K562 (cell line): Measurements from ENCODE around the gene LPCAT3. TPM values are rescaled to one million over a fixed set of nuclear protein-coding genes. Genes with fewer than 3 reads are reported as not detected.

Experiments
- ASH1L ChIP-seq: fragments of 450-650 bp; IDR thresholded peaks from 2 replicates; pipeline ENCODE4 v1.6.1; 2018; ENCODE audit warnings: borderline replicate concordance, mild to moderate bottlenecking, low read depth; ENCODE audit not compliant: partially characterized antibody
- CUX1 ChIP-seq: fragments of 200-800 bp; sonication (Bioruptor generic); IDR thresholded peaks from 2 replicates; pipeline ENCODE4 v1.6.1; 2016; ENCODE audit warnings: missing genetic modification characterization, missing compliant biosample characterization
- FOS ChIP-seq: IDR thresholded peaks from 3 replicates; pipeline ENCODE4 v1.6.1; 2011; ENCODE audit not compliant: insufficient read length; ENCODE audit errors: extremely low read depth
- JUNB ChIP-seq: fragments of 450-650 bp; formaldehyde crosslinking; conservative IDR thresholded peaks from 2 replicates; pipeline ENCODE4 v1.4.0; 2020; ENCODE audit warnings: mild to moderate bottlenecking
- KDM1A ChIP-seq, 2 experiments: fragments of 450-650 bp; IDR thresholded peaks; 2 replicates each; pipeline ENCODE4 v1.6.1; 2016; ENCODE audit warnings: mild to moderate bottlenecking in 2 of 2
- NFYB ChIP-seq: IDR thresholded peaks from 2 replicates; pipeline ENCODE4 v1.6.1; 2011; ENCODE audit warnings: mild to moderate bottlenecking, moderate library complexity; ENCODE audit not compliant: insufficient read length; ENCODE audit errors: extremely low read depth
- NR3C1 ChIP-seq: sonication (generic); formaldehyde crosslinking; IDR thresholded peaks from 2 replicates; pipeline ENCODE4 v1.8.1; 2022; ENCODE audit warnings: missing genetic modification reagents
- PHTF2 ChIP-seq: fragments of 250-450 bp; sonication (Bioruptor Pico); IDR thresholded peaks from 2 replicates; pipeline ENCODE4 v1.5.0; 2021; ENCODE audit warnings: mild to moderate bottlenecking
- POLR3G ChIP-seq: IDR thresholded peaks from 2 replicates; pipeline ENCODE4 v1.6.1; 2011; ENCODE audit not compliant: insufficient read length, insufficient replicate concordance; ENCODE audit errors: extremely low read depth
- PPARD ChIP-seq: fragments of 250-450 bp; sonication (Bioruptor Pico); IDR thresholded peaks from 2 replicates; pipeline ENCODE4 v1.8.0; 2022; ENCODE audit warnings: inconsistent platforms, mild to moderate bottlenecking, moderate library complexity
- RNF2 ChIP-seq: sonication (generic); IDR thresholded peaks from 2 replicates; pipeline ENCODE4 v1.6.1; 2016
- RNF219 ChIP-seq: fragments of 250-450 bp; sonication (Bioruptor Pico); IDR thresholded peaks from 2 replicates; pipeline ENCODE4 v1.5.0; 2022; ENCODE audit warnings: mild to moderate bottlenecking
- SIN3B ChIP-seq: fragments of 450-650 bp; IDR thresholded peaks from 2 replicates; pipeline ENCODE4 v1.6.1; 2017; ENCODE audit warnings: low read depth, mild to moderate bottlenecking, moderate library complexity
- SIX5 ChIP-seq, 2 experiments: IDR thresholded peaks; 2 replicates each; pipeline ENCODE4 v1.6.1; 2011; ENCODE audit warnings: low read length in 2 of 2, borderline replicate concordance in 1 of 2, low read depth in 1 of 2, mild to moderate bottlenecking in 1 of 2, moderate library complexity in 1 of 2; ENCODE audit not compliant: insufficient read depth in 1 of 2
- SMARCA4 ChIP-seq: fragments of 450-650 bp; IDR thresholded peaks from 2 replicates; pipeline ENCODE4 v1.6.1; 2016
- U2AF2 ChIP-seq: fragments of 200-400 bp; formaldehyde crosslinking; optimal IDR thresholded peaks from 2 replicates; pipeline ENCODE3; 2017; ENCODE audit warnings: low read depth, mild to moderate bottlenecking, low read length
- XRCC4 ChIP-seq: IDR thresholded peaks from one replicate; pipeline ENCODE4 v1.6.1; 2011; ENCODE audit not compliant: insufficient read depth, insufficient read length; ENCODE audit errors: extremely low read depth
- ZBTB9 ChIP-seq: fragments of 450-650 bp; formaldehyde crosslinking; IDR thresholded peaks from 2 replicates; pipeline ENCODE4 v1.4.0; 2020; ENCODE audit warnings: mild to moderate bottlenecking, moderate library complexity
- ZNF551 ChIP-seq: fragments of 250-450 bp; sonication (Bioruptor Pico); IDR thresholded peaks from 2 replicates; pipeline ENCODE4 v1.5.0; 2021; ENCODE audit warnings: mild to moderate bottlenecking, moderate library complexity
- ZNF561 ChIP-seq: fragments of 450-650 bp; formaldehyde crosslinking; conservative IDR thresholded peaks from 2 replicates; pipeline ENCODE4 v1.4.0; 2020; ENCODE audit warnings: mild to moderate bottlenecking, moderate library complexity
- ZNF79 ChIP-seq: fragments of 250-450 bp; sonication (Bioruptor Pico); IDR thresholded peaks from 2 replicates; pipeline ENCODE4 v1.4.0; 2020; ENCODE audit warnings: low read depth, mild to moderate bottlenecking, moderate library complexity
- polyA plus RNA-seq, 8 experiments: library from polyadenylated mRNA; depleted of rRNA in 4 of 8; stranded (reverse) in 5 of 8; unstranded in 3 of 8; fragments of >200 nt; fragmentation: Nextera tagmentation in 2 of 8; fragmentation: Illumina TruSeq in 1 of 8; extraction: Ambion mirVana in 2 of 8; extraction: Trizol in 1 of 8; gene quantifications; 2 replicates each; pipeline versions ENCODE4 v1.2.1 to v1.2.3, GENCODE V29; 2011 to 2014; ENCODE audit warnings: inconsistent platforms in 1 of 8, missing spikeins in 1 of 8
- total RNA-seq, 7 experiments: library from RNA; depleted of rRNA in 6 of 7; stranded (reverse); fragments of >200 nt in 6 of 7; fragmentation: Illumina TruSeq in 2 of 7; extraction: Trizol in 2 of 7; gene quantifications; 2 replicates each; pipeline versions ENCODE4 v1.2.1 to v1.2.3, GENCODE V29; 2011 to 2021; ENCODE audit warnings: low replicate concordance in 1 of 7

Gene LPCAT3
- total and polyA plus RNA-seq, 9 of the 15 experiments (the other 6 are each of a cell fraction or from before 2014, with no cell fraction given): 4.9 to 52.5 (median 25.3) TPM

GRCh38 chr12:7058163-7058845 lies 40.0 kb upstream of the LPCAT3 start (continued):
- TF ChIP-seq SIN3B: no peak
- no peak for TF ChIP-seq NFYB
- TF ChIP-seq CUX1 (CRISPR knock-in tag): 0 out of 2 replicates have a peak, but pooled peaks have one; percentile 48
- no peak for TF ChIP-seq JUNB (CRISPR knock-in tag)
- no peak for TF ChIP-seq SMARCA4
- no peak for TF ChIP-seq ZNF551
- peak; percentile 85 for TF ChIP-seq ZNF79 (CRISPR knock-in tag)
- peak; percentile 60; the same call in 1 of the 2 replicates for TF ChIP-seq PHTF2 (CRISPR knock-in tag)
- no peak for TF ChIP-seq RNF2
- TF ChIP-seq FOS: no peak
- peak; percentile 95 for TF ChIP-seq ZBTB9
- no peak for TF ChIP-seq NR3C1 (CRISPR knock-in tag)
- no peak for TF ChIP-seq PPARD (CRISPR knock-in tag)
- no peak for TF ChIP-seq SIX5 (IDR thresholded peaks at IDR 0.05; ENCODE audit: borderline replicate concordance in 1 of 2, insufficient read depth in 1 of 2, low read depth in 1 of 2, low read length in 2 of 2)
- no peak for TF ChIP-seq POLR3G
- no peak for TF ChIP-seq ZNF561 (CRISPR knock-in tag)
- no peak for TF ChIP-seq U2AF2
- TF ChIP-seq KDM1A (IDR thresholded peaks at IDR 0.05): peak; percentile 35 to 36; a peak in 2 of 4 replicates
- TF ChIP-seq XRCC4: no peak
- TF ChIP-seq RNF219 (CRISPR knock-in tag): peak; percentile 82
- TF ChIP-seq ASH1L: no peak
